ENCODE data around the gene EVC.

The EVC gene

DNA sequence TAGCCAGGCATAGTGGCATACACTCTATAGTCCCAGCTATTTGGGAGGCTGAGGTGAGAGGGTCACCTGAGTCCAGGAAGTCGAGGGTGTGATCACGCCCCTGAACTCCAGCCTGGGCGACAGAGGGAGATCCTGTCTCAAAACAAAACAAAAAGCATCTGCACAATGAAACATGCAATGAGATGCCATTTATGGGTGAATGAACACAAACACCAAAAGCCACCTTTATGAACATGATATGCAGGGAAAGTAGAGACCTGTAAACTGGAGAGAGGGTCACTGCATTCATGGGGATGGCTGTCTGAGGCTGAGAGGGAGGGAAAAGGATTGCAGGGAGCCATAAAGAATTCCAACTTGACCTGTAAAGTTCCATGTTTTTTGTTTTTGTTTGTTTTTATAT is 70.7 kb downstream of the EVC start:
- TF ChIP-seq, protein P1, sequence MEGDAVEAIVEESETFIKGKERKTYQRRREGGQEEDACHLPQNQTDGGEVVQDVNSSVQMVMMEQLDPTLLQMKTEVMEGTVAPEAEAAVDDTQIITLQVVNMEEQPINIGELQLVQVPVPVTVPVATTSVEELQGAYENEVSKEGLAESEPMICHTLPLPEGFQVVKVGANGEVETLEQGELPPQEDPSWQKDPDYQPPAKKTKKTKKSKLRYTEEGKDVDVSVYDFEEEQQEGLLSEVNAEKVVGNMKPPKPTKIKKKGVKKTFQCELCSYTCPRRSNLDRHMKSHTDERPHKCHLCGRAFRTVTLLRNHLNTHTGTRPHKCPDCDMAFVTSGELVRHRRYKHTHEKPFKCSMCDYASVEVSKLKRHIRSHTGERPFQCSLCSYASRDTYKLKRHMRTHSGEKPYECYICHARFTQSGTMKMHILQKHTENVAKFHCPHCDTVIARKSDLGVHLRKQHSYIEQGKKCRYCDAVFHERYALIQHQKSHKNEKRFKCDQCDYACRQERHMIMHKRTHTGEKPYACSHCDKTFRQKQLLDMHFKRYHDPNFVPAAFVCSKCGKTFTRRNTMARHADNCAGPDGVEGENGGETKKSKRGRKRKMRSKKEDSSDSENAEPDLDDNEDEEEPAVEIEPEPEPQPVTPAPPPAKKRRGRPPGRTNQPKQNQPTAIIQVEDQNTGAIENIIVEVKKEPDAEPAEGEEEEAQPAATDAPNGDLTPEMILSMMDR (IDR thresholded peaks at IDR 0.05; ENCODE audit: control extremely low read depth, extremely low read depth, low read depth, missing control alignments) = no peak
- CTCF ChIA-PET = no interaction called here
- POLR2A ChIA-PET = no interaction called here
- DNase-seq (ENCODE audit: extremely low spot score) = no peak

DNA sequence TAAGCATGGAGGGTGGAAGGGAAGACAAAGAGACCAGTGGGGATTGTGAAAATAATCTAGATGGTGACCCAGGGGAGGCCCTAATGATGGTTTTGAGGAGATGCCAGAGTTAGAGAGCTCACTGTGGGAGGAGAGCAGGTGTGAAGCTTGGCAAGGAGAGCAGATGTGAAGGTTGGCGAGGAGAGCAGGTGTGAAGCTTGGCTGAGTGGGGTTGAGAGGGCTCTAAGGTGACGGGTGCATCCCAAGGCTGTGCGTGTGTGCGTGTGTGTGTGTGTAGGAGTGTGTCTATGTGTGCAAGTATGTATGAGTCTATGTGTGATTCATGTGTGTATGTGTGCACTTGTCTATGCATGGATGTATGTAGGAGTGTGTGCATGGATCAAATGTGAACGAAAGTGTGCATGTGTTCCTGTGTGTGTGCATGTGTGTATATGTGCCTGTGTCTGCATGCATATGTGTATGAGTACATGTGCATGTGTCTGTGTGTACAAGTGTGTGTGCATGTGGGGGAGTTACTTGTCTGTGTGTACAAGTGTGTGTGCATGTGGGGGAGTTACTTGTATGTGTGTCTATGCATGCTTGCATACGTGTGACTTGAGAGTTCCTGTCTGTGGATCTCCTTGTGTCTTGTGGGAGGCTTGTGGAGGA is 72.0 kb downstream of the EVC start:
- DNase-seq (ENCODE audit: extremely low spot score) = no peak
- ChIA-PET CTCF (no interaction called here), POLR2A (no interaction called here)
- TF ChIP-seq, protein P1 (IDR thresholded peaks at IDR 0.05; ENCODE audit: control extremely low read depth, extremely low read depth, low read depth, missing control alignments) = no peak

DNA sequence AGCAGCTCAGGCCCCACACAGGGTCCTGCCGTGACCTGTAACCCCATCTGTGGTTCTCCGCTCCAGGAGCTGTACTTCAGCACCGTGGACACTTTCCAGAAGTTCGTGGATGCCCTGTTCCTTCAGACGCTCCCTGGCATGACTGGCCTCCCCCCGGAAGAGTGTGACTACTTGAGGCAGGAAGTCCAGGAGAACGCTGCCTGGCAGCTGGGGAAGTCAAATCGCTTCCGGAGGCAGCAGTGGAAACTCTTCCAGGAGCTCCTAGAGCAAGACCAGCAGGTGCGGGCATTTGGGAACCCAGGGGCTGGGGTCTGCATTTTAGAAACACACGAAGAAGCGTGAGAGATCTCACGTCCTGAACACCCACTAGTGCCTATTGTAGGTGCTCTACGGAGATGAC is 72.5 kb downstream of the EVC start:
- TF ChIP-seq, protein P1 (IDR thresholded peaks at IDR 0.05; ENCODE audit: control extremely low read depth, extremely low read depth, low read depth, missing control alignments) = no peak
- ChIA-PET POLR2A (no interaction called here), CTCF (no interaction called here)
- DNase-seq (ENCODE audit: extremely low spot score) = no peak

DNA sequence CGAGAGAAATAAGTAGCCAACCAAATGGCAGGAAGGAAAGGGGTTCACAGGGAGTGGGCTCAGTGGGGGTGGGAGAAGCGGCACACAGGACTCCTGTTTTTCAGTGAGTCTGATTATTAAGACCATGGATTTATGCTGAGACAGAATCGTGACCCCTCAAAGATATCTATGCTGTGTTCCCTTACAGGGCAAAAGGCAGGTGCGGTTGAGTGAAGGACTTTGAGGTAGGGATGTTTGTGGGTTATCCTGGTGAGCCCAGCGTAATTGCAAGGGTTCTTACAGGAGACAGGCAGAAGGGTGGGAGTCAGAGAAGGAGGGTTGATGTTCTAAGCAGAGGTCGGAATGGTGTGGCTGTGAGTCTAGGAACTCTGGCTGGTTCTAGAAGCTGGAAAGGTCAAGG is 73.0 kb downstream of the EVC start:
- CTCF ChIA-PET = no interaction called here
- DNase-seq (ENCODE audit: extremely low spot score) = no peak
- POLR2A ChIA-PET = no interaction called here
- TF ChIP-seq, protein P1 (IDR thresholded peaks at IDR 0.05; ENCODE audit: control extremely low read depth, extremely low read depth, low read depth, missing control alignments) = no peak

DNA sequence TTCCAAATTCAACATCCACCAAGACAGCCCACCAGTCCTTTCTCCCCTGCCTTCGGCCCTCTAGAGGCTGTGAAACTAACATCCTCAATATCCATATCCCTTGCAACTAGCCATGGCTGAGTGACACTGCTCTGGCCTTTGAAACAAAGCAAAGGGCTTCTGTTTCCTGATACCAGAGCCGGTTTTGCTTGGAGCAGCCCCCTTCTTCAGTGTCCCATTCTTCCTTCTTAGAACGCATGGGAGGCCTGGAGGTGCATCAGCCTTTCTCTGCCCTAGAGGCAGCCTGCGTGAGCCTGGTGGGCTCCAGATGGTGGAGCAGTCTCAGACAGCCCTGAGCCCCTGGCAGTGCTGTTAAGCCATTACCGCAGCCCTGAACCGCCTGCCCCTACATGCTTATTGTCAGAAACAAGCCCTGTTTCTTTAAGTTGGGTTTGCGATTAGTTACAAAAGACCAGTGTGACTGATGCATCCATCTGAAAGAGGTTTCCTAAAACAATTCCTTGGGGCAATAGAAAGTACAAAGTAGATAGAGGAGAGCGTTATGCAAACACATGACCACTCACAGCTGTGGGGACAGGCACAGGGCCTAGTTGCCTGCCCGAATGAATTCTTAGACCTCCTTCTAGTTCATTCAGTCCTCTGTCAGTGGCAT is 74.1 kb downstream of the EVC start:
- POLR2A ChIA-PET = no interaction called here
- CTCF ChIA-PET = no interaction called here
- no peak for DNase-seq (ENCODE audit: extremely low spot score)
- TF ChIP-seq, protein P1 (IDR thresholded peaks at IDR 0.05; ENCODE audit: control extremely low read depth, extremely low read depth, low read depth, missing control alignments) = no peak

DNA sequence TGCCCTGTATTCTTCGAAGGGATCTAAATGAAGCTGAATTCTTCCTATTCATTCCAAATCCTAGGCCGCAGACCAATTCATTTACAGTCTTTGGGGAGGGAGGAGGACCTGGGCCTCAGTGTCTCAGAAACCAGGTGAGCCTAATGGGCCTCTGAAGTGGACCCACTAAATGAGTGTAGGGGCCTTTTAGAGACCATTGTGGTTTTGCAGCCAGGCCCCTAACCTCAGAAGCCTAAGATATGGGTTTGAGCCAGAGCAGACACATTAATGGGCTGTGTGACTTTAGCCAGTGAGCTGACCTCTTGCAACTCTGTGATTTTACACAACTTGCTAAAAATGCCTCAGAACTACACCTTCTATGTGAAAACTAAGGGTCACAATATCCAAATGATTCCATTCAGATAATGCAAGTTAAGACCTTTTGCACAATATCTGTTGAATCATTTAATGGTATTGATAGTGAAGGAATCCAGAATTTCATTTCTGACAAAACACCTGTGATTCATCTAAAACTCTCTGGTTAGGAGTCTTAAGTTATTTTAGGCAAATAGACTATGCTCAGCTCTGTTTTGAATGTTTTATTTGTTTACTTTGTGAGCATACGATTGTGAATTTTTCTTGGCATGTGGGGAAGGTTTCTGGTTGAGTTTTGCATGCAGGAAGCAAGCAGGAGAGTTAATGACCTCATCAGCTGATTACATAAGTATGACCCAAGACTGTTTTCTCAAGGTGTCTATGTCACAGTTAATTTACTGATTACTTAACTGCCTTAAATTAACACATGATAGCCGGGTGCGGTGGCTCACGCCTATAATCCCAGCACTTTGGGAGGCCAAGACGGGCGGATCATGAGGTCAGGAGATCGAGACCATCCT is 75.0 kb downstream of the EVC start:
- POLR2A ChIA-PET = no interaction called here
- DNase-seq (ENCODE audit: extremely low spot score) = no peak
- TF ChIP-seq, protein P1 (IDR thresholded peaks at IDR 0.05; ENCODE audit: control extremely low read depth, extremely low read depth, low read depth, missing control alignments) = no peak
- CTCF ChIA-PET = no interaction called here

Data from GM10248 (cell line).